NCI-H1048 (cell line): ENCODE data around the gene SPA17.

Experiments used
- DNase-seq: peaks from one replicate; lab custom pipeline; 2025; lab: John Stamatoyannopoulos, UW

Gene SPA17

GRCh38 chr11:124673333-124674167, at the start of gene SPA17, which contains the start of gene SIAE:
SPA17 (plus strand) TSS chr11:124673904; CDS start chr11:124675265, 1,361 bp downstream.
SIAE (minus strand) TSS chr11:124673739; CDS start chr11:124673708, 31 bp downstream.
- peak; percentile 71 for DNase-seq

- DNase-seq, result no peak
Measured at GRCh38 chr11:124625504-124626168, 48.1 kb upstream of the SPA17 start.

- DNase-seq, result no peak
Measured at GRCh38 chr11:124627546-124627945, 46.2 kb upstream of the SPA17 start.

- DNase-seq, result no peak
Measured at GRCh38 chr11:124629961-124630360, 43.7 kb upstream of the SPA17 start.

GRCh38 chr11:124633355-124633754, 40.3 kb upstream of the SPA17 start:
- no peak for DNase-seq

- no peak for DNase-seq
Measured at GRCh38 chr11:124635932-124636331, 37.8 kb upstream of the SPA17 start.

- DNase-seq, result no peak
Measured at GRCh38 chr11:124638500-124638899, 35.2 kb upstream of the SPA17 start.

GRCh38 chr11:124639186-124639585, 34.5 kb upstream of the SPA17 start:
- DNase-seq, result no peak

- no peak for DNase-seq
Measured at GRCh38 chr11:124640666-124641065, 33.0 kb upstream of the SPA17 start.

GRCh38 chr11:124642628-124643027, 31.1 kb upstream of the SPA17 start:
- DNase-seq, result no peak

GRCh38 chr11:124643042-124643604, 30.6 kb upstream of the SPA17 start:
- DNase-seq, result no peak

GRCh38 chr11:124643605-124644425, 29.9 kb upstream of the SPA17 start:
- no peak for DNase-seq

GRCh38 chr11:124644426-124645280, 29.1 kb upstream of the SPA17 start:
- peak; percentile 31 for DNase-seq

GRCh38 chr11:124646148-124646547, 27.6 kb upstream of the SPA17 start:
- no peak for DNase-seq

- DNase-seq, result no peak
Measured at GRCh38 chr11:124648610-124649009, 25.1 kb upstream of the SPA17 start.

GRCh38 chr11:124656774-124657630, 16.7 kb upstream of the SPA17 start:
- DNase-seq, result no peak

GRCh38 chr11:124657904-124658303, 15.8 kb upstream of the SPA17 start:
- DNase-seq, result no peak

- no peak for DNase-seq
Measured at GRCh38 chr11:124658501-124658900, 15.2 kb upstream of the SPA17 start.

GRCh38 chr11:124658986-124659385, 14.7 kb upstream of the SPA17 start:
- no peak for DNase-seq

GRCh38 chr11:124661553-124661952, 12.2 kb upstream of the SPA17 start:
- DNase-seq, result no peak
